Endometrial microvascular endothelial cells (primary cell): ENCODE measurements around the gene SLCO2B1. TPM values are rescaled to one million over a fixed set of nuclear protein-coding genes. Genes with fewer than 3 reads are reported as not detected.
"Not testable (repeated sequence)": the region's sequence is repeated elsewhere in the genome, so short reads cannot be mapped to it uniquely, and the experiment has no call there.

Source experiments
- in situ Hi-C: cut with HindIII; loops from 2 replicates; pipeline ENCODE4 v1.10.0; 2017; ENCODE audit warnings: low sequenced_read_pairs, low pct_unique_long_range_greater_than_20kb; ENCODE audit errors: inconsistent ontology term
- total RNA-seq: library from RNA; depleted of rRNA; stranded (reverse); fragments of >200 nt; gene quantifications from one replicate; pipeline ENCODE4 v1.2.3, GENCODE V29; 2015; ENCODE audit errors: inconsistent ontology term

The SLCO2B1 gene, protein sequence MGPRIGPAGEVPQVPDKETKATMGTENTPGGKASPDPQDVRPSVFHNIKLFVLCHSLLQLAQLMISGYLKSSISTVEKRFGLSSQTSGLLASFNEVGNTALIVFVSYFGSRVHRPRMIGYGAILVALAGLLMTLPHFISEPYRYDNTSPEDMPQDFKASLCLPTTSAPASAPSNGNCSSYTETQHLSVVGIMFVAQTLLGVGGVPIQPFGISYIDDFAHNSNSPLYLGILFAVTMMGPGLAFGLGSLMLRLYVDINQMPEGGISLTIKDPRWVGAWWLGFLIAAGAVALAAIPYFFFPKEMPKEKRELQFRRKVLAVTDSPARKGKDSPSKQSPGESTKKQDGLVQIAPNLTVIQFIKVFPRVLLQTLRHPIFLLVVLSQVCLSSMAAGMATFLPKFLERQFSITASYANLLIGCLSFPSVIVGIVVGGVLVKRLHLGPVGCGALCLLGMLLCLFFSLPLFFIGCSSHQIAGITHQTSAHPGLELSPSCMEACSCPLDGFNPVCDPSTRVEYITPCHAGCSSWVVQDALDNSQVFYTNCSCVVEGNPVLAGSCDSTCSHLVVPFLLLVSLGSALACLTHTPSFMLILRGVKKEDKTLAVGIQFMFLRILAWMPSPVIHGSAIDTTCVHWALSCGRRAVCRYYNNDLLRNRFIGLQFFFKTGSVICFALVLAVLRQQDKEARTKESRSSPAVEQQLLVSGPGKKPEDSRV
- 0.65 TPM for total RNA-seq

DNA sequence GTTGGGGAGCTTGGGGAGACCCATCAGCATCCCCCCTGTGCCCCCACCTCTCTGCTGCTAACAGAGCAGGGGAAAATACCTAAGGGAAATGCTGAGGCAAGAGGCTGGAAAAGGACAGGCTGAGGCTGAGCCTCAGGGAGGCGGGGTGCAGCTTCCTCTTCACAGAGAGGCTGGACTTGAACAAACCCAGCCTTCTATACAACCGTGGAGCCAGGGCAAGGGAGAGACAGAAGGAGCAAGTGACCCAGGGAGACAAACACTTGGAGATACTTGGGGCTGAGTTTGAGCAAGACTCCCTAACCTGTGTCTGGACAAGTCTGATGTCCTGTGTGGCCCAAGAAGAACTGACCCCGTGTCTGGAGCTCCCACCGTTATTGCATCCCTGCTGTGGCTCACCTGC, at the start of gene SLCO2B1:
Gene SLCO2B1 (plus strand): TSS at position 229 of the 400 bp plus-strand sequence. CDS start 275 bp downstream, outside the sequence.
- in situ Hi-C loops: no loop called here

DNA sequence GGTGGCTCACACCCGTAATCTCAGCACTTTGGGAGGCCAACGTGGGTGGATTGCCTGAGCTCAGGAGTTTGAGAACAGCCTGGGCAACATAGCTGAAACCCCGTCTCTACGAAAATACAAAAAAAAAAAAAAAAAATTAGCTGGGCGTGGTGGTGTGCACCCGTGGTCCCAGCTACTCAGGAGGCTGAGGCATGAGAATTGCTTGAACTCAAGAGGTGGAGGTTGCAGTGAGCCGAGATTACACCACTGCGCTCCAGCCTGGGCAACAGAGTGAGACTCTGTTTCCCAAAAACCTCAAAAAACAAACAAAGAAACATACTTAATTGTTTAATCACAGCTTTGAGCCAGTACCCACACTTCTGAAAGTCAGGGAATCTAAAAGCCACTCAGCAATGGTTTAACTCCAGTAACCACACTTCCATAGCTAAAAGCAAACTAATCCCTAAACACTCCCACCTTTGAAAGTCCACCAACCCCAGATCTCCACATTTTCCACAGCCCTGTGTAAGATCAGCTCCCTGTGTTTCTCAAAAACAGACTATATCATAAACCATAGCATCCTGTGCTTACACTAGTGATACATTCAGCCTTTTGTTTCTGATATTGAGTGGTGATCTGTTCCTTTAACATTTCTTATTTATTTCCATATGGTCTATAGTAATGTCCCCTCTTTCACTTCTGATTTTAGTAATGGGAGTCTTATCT, 49.3 kb upstream of the SLCO2B1 start:
- in situ Hi-C loops: no loop called here

DNA sequence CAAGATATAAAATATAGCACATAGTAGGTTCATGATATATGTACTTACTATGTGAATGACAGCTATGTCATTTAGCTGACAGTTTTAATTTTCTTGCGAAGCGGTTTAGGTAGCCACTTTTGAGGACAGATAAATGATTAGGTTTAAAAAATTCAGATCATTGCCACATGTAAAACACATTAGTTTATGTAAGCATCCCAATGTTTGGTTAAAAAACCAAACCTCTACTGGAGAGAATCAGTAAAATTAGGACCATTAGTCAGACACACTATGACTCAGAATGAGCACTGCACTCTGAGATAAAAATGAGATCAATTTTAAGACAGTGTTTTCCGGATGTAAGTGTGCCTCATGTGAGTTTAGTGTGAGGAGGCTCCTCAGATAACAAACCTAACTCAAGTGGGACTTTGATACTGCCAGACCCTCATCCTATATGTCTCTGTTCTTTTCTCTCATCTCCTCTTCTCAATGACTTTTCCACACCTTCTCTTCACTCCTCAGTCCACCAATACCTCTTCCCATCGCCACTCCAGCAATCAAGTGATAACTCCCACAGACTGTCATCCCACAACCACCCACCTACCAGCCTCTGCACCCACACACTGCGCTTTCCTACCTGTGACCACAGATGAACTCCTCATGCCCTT, 47.4 kb upstream of the SLCO2B1 start:
- in situ Hi-C loops: no loop called here

DNA sequence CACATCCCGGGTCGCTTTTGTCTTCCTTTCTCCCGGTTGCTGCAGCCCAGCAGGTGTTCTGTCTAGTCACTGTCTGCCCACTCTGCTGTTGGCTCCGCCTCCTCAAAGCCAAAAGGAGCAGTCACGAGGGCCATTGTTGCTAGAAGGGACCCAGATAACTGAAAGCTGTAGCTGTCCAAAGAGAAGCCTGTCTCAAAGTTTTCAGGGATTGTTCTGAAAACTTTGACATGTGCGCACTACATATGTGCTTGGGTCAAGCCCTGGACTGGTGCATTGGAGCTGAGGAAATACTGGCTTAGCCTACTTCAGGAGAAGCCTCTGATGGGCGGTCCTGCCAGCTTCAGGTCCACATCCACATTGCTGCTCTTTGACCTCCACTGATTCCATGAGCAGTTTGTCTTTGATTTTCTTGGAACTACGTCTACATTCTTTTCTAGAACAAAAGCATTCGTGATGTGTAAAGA, 45.4 kb upstream of the SLCO2B1 start:
- in situ Hi-C loops: no loop called here

DNA sequence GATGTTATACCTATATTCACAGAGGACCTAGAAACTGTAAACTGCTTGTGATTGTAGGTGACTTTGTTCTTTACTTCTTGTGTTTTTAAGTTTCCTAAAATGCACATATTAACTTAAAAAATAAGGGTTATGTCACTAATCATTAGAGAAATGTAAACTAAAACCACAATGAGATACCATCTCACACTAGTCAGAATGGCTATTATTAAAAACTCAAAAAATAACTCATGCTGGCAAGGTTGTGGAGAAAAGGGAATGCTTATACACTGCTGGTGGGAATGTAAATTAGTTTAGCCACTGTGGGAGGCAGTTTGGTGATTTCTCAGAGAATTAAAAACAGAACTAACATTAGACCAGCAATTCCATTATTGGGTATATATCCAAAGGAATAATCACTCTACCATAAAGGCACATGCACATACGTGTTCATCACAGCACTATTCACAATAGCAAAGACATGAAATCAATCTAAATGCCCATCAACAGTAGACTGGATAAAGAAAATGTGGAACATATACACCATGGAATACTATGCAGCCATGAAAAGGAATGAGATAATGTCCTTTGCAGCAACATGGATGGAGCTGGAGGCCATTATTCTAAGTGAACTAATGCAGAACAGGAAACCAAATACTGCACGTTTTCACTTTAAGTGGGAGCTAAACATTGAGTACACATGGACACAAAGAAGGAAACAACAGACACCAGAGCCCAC, 44.8 kb upstream of the SLCO2B1 start:
- in situ Hi-C loops: not testable (repeated sequence)

DNA sequence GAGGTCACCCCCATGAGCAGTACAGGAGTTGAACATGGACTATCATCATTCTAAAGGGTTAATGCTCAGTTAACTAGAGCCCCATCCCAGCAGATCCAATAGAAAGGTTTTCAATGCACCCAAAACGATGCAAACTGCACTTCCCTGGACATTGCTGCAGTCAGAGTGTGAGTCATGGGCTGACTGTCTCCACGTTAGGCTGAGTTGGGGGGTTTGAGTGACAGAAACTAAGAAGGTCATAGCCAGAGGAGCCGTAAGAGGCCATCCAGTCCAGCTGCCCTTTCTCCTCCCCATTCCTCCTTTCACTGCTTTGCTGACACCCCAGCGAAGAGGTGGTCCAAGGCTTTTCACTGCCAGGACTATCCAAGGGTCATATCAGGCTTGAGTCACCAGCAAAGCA, 43.7 kb upstream of the SLCO2B1 start:
- in situ Hi-C loops: no loop called here

DNA sequence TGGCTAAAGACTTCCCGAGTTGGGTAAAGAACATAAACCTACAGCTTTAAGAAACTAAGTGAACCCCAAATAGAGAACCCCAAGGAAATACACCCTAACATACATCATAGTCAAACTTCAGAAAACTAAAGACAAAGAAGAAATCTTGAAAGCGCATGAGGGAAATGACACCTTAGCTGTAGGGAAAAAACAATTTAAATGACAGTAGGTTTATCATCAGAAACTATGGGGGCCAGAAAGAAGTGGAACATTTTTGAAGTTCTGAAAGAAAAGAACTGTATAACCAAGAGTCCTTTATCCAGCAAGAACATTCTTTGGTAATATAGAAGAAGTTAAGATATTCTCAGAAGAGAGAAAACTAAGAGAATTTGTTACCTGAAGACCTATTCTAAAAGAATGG, 38.7 kb upstream of the SLCO2B1 start:
- in situ Hi-C loops: no loop called here

DNA sequence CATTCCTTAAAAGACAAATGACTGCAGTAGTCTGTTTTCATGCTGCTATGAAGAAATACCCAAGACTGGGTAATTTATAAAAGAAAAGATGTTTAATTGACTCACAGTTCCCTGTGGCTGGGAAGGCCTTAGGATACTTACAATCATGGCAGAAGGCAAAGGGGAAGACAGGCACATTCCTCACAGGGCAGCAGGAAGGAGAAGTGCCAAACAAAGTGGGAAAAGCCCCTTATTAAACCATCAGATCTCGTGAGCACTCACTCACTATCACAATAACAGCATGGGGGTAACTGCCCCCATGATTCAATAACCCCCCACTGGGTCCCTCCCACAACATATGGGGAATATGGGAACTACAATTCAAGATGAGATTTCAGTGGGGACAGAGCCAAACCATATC, 37.9 kb upstream of the SLCO2B1 start:
- in situ Hi-C loops: no loop called here

DNA sequence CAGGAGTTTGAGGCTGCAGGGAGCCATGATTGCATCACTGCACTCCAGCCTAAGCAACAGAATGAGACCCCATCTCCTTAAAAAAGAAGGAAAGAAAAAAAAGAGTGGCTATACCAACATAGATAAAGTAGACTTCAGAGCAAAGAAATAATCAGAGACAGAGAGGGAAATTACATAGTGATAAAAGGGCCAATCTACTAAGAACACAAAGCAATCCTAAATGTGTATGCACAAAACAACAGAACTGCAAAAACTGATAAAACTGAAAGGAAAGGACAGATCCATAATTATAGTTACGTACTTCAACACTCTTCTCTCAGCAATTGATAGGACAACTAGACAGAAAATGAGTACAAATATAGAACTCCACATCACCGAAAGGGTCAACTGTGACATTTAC, 36.4 kb upstream of the SLCO2B1 start:
- in situ Hi-C loops: no loop called here

DNA sequence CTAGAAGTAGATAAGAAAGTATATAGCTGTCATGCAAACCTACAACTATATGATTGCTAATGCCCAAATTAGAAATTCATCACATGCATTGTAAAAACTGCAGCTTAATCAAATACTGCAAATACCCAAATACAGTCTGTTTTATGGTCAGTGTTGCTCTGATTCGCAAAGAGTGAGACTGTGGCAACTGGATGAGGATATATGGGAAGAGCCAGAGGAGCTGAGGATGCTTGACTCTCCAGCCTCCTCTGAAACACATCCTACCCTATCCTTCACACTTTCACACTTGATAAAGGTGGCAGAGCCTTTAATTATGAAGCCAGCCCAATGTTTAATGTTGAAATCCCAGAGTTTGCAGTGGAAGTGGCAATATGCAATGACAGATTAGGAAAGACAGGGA, 32.3 kb upstream of the SLCO2B1 start:
- in situ Hi-C loops: no loop called here

DNA sequence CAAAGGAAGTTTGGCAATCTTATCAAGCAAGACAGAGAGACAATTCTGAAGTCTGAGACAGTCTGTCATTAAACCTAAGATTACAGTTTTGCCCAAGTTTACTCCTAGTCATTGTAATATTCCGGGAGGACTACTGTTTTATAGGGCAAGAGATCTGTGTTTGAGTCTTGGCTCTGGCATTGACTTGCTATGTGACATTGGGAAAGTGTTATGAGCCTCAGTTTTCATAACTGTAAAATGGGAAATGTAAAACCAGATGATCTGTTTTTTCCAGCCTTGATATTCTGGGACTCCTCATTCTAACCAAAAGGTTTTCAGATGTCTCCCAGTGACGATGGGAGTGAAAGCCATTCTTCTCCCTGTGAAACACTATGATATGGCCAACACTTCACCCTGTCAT, 24.3 kb upstream of the SLCO2B1 start:
- in situ Hi-C loops: no loop called here

DNA sequence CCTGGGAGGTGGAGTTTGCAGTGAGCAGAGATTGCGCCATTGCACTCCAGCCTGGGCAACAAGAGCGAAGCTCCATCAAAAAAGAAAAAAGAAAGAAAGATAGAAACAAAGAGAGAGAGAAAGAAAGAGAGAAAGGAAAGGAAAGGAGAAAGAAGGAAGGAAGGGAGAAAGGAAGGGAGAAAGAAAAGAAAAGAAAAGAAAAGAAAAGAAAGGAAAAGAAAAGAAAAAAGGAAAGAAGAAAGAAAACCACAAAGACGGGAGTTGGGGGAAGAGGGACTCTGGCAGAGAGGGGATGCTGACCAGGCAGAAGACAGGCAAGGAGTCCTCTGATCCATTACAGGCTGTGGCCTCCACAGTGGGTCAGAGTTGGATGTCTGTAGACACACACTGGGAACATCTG, 18.8 kb upstream of the SLCO2B1 start:
- in situ Hi-C loops: no loop called here

DNA sequence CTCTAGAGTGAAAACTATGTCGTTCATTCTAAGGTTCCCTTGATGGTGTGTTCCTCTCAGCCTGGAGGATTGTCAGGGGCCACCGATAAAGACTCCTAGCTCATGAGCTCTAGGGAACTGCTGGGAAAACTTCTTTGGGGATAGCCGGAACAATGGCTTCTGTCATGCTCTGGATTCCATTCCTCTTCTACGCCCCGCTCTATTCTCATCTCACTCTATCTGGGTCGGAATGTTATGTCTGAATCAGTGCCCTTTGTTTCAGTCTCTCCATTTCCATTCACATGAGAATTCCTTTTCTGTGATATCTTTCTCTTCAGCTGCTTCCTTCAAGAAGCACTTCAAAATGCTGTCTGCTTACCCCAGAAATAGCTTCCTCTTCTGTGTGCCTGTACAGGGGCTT, 16.9 kb upstream of the SLCO2B1 start:
- in situ Hi-C loops: no loop called here

DNA sequence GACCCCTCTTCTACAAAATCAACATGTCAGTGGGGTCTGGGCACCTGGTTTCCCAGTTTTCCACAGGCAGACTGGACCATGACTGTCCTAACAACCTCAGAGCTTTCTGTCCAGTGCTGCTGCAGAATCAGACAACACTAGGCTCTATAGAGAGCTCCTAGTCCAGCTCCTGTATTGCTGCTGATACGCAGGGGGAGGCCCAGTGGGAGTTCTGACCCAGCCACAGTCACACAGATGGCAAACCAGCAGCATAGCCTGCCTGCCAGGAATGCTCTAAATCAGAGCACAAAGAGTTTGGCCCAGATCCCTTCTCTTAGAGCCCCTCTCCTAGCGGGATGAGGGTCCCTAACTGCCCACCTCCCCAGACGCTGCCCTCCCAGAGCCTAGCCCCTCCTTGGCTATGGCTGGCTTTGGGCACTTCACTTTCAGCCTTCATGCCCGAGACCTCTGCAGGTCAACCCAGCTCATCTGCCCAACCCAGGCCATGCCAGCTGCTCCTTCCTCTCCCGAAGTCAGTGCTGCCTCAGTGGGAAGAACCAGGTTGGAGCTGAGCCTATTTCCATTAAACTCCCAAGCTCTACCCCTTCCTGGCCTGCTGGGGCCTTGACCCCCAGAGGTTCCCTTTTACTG, 15.8 kb upstream of the SLCO2B1 start:
- in situ Hi-C loops: no loop called here

DNA sequence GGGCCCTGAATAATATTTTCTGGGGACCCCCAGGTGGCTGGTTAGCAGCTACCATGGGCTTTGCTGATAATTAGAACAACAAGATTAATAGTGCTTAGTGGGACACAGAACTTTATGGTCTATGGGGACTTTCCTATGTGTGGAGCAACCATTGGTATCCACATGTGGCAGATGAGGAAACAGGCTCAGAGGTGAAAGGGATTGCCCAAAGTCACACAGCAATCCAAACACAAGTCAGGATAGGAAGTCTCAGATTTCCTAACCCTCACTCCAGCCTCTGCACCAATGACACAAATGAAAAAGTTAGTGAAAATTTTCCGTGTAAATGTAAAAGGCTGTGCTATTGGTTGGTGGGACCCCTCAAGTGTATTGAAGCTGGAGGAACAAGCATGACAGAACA, 15.3 kb upstream of the SLCO2B1 start:
- in situ Hi-C loops: no loop called here

DNA sequence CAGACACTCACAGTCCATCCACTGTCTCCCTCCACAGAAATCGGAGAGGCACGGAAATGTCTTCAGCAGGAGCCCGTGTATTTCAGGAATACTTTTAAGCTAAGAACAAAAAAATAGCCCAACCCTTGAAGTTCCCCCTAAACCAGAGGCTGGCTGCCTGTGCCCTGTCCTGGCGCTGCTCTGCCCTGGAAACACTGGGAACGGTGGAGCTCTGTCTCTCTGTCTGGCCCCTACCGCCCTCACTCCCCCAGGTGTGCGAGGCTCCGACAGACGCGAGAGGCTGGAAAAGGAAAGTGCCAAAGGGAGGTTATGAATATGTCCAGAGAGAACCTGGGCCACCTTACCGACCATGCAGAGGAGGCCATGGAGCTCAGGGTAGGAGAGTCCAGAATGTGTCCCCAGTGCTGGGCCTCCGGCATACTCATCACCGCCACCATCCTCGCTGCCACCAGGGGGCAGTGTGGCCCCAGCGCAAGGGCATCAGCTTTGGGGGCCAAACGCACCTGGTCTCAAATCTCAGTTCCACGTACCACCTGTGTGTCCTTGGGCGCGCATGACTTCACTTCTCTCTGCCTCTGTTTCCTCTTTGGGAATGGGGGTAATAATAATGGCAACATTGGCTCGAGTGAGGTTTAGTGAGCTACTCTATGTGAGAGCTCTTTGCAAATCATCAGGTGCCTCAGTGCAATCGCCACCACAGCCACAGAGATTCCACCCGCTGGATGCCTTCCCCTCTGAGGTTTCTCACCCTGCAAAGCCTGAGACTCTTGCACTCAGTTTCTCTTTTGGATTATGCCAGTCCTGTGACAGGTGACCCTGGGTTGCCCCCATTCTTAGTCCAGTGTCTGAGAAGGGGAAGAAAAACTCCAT, 10.4 kb upstream of the SLCO2B1 start:
- in situ Hi-C loops: no loop called here

DNA sequence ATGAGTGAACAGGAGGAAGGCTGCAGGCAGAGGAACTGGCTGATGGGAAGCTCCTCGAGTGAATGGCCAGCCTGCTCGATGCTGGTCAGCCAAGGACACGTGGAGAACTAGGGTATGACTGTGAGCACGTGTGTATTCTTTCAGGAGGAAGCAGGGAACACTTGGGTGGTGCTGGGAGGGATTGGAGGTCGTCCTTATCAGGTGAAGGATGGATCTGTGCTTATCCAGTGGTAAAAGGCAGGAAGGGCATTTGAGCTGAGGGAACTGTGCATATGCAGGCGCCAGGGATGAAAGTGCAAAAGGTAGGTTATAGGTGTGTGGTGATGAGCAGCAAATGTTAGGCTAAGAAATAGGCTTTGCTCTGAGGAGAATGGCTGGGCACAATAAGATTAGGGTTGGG, 9.7 kb upstream of the SLCO2B1 start:
- in situ Hi-C loops: no loop called here
